Measurements from ENCODE around the gene IGFLR1.
"Not testable (repeated sequence)": the region's sequence is repeated elsewhere in the genome, so short reads cannot be mapped to it uniquely, and the experiment has no call there.

Gene IGFLR1

GRCh38 chr19:35704218-35704617 lies 38.0 kb downstream of the IGFLR1 start, which contains the start of gene ZBTB32:
Gene ZBTB32, plus strand, starts transcription at chr19:35704558. Its CDS starts 10,069 bp downstream, at chr19:35714627.
- peak; percentile 66 for DNase-seq

GRCh38 chr19:35703343-35703742 lies 38.9 kb downstream of the IGFLR1 start:
- no peak for DNase-seq

GRCh38 chr19:35702223-35703012 lies 39.8 kb downstream of the IGFLR1 start:
- peak; percentile 99 for DNase-seq

DNA sequence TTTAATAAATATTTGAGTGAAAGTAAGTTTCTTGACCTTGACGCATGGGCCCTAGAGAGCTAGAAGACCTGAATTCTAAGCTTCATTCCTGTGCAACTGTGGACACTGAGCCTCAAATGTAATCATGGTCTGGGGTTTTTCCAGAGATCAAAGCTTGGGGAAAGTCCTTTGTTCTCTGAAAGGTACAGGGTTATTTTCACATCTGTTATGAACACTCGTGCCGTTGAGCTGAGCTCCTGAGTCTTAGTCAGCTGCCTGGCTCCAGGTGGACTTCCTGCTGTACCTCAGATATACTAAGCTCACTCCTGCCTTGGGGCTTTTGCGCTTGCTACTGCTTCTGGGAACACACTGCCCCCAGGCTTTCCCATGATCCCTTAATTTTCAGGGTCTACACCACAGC lies 45.4 kb downstream of the IGFLR1 start:
- DNase-seq = no peak

DNA sequence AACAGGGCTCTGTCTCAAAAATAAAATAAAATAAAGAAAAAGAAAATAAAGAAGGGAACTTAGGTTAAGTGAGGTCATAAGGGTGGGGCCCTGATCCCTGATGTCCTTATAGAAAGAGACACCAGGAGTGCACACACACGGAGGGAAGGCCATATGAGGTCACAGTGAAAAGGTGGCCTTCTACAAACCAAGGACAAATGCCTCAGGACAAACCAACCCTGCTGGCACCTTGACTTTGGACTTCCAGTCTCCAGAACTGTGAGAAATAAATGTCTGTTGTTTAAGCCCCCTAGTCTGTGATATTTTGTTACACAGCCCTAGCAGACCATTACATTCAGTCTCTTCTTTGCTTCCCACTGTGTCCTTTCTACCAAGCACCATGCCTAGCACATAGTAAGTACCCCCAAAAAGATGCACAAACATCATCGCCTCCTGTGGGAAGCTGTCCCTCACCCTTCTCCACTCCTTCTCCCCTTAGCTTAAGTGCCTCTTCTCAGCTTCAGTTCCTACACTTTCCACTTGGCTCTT lies 46.3 kb downstream of the IGFLR1 start:
- no peak for DNase-seq

DNA sequence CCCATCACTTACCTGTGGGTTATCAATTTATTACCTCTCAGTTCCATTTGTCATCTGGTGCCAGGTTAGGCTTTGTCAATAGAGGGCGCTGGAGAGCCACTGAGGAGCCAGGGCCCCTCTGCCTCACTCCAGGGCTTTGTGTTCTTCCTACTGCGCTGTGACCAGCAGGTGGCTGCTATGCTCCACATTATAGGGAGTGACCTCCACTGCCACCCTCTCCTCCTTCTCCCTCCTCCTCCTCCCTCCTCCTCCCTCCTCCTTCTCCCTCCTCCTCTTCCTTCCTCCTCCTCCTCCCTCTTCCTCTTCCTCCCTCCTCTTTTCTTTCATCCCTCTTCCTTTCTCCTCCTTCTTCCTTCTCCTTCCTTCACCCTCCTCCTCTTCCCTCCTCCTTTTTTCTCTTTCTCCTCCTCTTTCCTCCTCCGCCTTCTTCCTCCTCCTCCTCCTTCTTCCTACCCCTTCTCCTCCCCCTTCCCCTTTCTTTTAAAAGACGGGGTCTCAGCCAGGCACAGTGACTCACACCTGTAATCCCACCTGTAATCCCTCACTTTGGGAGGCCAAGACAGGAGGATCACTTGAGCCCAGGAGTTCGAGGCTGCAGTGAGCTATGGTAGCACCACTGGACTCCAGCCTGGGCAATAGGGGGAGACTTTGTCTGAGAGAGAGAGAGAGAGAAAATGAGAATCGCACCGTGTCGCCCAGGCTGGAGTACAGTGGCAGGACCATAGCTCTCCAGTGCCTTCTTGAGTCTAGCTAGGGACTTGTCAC lies 48.2 kb downstream of the IGFLR1 start:
- peak; percentile 85 for DNase-seq

DNA sequence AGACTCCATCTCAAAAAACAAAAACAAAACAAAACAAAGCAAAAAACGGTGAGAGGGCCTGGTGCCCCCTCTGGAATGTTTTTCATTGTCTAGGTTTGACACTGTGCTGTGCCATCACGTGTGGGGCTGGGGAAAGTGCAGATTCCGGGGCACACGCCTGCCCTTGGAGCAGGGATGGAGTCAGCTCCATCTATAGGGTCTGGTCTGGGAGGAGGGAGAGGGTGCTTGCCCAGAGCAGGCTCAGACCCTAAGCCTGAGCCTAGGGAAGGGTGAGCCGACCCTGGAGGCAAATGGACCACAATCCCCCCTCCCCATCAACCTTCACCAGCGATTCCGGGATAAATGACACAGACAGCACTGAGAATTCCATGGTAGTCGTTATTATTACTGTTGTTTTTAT lies 48.8 kb downstream of the IGFLR1 start:
- no peak for DNase-seq

DNA sequence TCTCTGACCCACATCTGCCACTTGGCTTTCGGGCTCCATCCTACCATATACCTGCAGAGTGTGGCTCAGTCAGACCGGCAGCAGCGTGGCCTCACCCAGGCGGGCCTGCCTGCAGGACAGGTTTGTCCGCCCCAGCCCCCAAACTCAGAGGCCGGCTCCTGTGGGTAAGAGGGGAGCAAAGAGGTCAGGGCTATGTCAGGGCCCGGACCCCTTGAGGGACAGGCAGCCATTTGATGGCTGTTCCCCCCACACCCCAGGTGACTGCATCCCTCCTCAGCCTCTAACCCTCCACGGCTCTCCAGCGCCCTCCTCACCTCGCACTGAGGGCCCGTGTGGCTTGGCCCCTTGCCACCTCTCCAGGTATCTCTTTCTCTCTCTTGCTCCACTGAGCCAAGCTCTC lies 50.2 kb downstream of the IGFLR1 start:
- DNase-seq = no peak

DNA sequence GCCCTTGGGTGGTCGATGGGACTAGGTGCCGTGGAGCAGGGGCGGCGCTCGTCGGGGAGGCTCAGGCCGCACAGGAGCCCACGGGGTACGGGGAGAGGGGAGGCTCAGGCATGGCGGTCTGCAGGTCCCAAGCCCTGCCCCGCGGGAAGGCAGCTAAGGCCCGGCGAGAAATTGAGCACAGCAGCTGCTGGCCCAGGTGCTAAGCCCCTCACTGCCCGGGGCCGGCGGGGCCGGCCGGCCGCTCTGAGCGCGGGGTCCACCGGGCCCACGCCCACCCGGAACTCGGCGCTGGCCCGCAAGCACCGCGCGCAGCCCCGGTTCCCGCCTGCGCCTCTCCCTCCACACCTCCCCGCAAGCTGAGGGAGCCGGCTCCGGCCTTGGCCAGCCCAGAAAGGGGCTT lies 51.1 kb downstream of the IGFLR1 start:
- not testable (repeated sequence) for DNase-seq

- DNase-seq = peak; percentile 59
These were observed 52.4 kb downstream of the IGFLR1 start for GRCh38 chr19:35689836-35690235.
